GM13976 (cell line): ENCODE data around the gene GTF2IRD1.
"Not testable (repeated sequence)": the region's sequence is repeated elsewhere in the genome, so short reads cannot be mapped to it uniquely, and the experiment has no call there.

ENCODE experiments used
- DNase-seq: peaks from one replicate; pipeline ENCODE4 v3.0.0; 2012; ENCODE audit warnings: low spot score
- in situ Hi-C: fragments of 300-500 bp; cut with MboI; formaldehyde crosslinking; loops from one replicate; pipeline ENCODE4 v1.12.0; 2022; ENCODE audit warnings: low sequenced_read_pairs, mixed read lengths, inconsistent platforms; ENCODE audit not compliant: unreplicated experiment
- TF ChIP-seq, protein P1 (sequence below): IDR thresholded peaks from 2 replicates; pipeline ENCODE4 v1.5.1; 2012; ENCODE audit warnings: borderline replicate concordance, mild to moderate bottlenecking; ENCODE audit not compliant: insufficient read depth; ENCODE audit errors: extremely low read depth, missing control alignments, control extremely low read depth

The GTF2IRD1 gene

DNA sequence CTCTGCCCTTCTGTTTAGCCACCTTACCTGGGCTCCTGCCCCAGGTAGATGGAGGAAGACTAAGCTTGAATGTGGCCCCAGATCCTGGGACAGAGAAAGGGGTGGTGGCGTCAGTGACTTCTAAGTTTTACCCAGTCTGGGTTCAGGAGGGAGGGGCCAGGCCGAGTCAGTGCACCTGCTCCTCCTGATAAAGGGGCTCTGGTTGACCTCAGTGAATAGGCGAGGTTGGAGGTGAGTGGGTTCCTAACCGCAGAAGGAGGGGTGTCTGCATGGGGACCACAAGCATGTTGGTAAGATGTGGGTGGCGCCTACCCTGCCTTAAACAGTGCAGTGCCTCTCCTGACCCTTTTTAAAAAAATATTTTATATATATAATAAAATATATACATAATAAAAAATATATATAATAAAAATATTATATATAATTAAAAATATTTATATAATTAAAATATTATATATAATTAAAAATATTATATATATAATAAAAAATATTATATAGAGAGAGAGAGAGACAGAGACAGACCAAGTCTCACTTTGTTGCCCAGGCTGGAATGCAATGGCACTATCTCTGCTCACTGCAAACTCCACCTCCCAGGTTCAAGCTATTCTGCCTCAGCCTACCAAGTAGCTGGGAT, 106.5 kb downstream of the GTF2IRD1 start:
- DNase-seq: no peak
- TF ChIP-seq, protein P1, sequence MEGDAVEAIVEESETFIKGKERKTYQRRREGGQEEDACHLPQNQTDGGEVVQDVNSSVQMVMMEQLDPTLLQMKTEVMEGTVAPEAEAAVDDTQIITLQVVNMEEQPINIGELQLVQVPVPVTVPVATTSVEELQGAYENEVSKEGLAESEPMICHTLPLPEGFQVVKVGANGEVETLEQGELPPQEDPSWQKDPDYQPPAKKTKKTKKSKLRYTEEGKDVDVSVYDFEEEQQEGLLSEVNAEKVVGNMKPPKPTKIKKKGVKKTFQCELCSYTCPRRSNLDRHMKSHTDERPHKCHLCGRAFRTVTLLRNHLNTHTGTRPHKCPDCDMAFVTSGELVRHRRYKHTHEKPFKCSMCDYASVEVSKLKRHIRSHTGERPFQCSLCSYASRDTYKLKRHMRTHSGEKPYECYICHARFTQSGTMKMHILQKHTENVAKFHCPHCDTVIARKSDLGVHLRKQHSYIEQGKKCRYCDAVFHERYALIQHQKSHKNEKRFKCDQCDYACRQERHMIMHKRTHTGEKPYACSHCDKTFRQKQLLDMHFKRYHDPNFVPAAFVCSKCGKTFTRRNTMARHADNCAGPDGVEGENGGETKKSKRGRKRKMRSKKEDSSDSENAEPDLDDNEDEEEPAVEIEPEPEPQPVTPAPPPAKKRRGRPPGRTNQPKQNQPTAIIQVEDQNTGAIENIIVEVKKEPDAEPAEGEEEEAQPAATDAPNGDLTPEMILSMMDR: no peak
- in situ Hi-C loops: no loop called here

GRCh38 chr7:74561898-74562613, 108.3 kb downstream of the GTF2IRD1 start:
- no peak for DNase-seq
- in situ Hi-C loops: no loop called here
- TF ChIP-seq, protein P1: no peak

DNA sequence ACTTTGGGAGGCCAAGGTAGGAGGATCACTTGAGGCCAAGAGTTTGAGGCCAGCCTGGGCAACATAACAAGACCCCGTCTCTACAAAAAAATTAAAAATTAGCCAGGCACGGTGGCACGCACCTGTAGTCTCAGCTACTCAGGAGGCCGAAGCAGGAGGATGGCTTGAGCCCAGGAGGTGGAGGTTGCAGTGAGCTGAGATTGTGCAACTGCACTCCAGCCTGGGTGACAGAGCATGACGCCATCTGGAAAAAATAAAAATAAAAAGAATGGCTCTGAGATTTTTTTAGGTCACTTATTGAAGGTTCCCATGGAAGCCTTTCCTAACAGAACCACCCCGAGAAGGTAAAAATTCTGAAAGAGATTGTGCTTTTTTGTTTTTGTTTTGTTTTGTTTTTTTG, 109.9 kb downstream of the GTF2IRD1 start:
- in situ Hi-C loops, DNase-seq: not testable (repeated sequence)

DNA sequence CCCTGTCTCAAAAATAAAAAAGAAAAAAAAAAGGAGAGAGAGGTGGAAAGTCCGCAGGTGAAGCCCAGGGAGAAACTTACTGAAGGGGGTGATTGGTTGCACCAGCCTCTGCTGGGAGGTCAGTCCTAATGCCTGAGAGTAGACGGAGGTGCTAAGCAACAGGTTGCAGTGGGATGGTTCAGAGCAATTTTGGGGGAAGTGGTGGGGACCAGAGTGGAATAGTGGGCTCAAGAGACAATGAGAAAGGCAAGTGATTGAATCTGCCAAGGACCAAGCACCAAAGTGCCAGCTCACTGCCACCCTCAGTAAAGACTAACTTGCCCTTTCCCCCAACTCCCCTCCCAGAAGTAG, 113.6 kb downstream of the GTF2IRD1 start:
- DNase-seq: no peak
- TF ChIP-seq, protein P1: no peak
- in situ Hi-C loops: no loop called here

DNA sequence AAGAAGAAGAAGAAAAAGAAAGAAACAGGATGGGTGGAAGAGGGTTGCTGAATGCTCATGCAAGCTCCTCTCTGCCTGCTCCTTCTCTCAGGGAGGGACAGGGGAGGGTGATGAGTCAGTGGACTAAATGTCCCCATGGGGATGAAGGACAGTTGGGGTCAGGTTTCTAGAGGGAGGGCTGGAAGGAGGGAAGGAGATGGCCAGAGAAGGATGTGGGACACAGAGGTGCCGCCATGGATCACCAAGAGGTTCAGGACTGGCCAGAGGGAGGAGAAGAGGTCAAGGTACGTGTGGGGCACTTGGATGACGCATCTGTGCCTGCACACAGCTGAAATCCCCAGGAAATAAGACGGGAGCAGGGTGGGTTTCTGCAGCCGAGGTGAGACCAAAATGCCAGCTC, 115.0 kb downstream of the GTF2IRD1 start:
- in situ Hi-C loops: no loop called here
- TF ChIP-seq, protein P1: no peak
- no peak for DNase-seq

GRCh38 chr7:74569501-74570075, 115.9 kb downstream of the GTF2IRD1 start:
- in situ Hi-C loops: no loop called here
- TF ChIP-seq, protein P1: no peak
- DNase-seq: no peak

GRCh38 chr7:74570533-74571156, 116.9 kb downstream of the GTF2IRD1 start:
- TF ChIP-seq, protein P1: no peak
- in situ Hi-C loops: no loop called here
- no peak for DNase-seq
